Astrocyte (in vitro differentiated cells and primary cell): ENCODE results near the gene IGF1. TPM values are rescaled to one million over a fixed set of nuclear protein-coding genes. Genes with fewer than 3 reads are reported as not detected.

Experiments
- DNase-seq: peaks from one replicate; pipeline ENCODE4 v3.0.0-alpha.2; 2010; ENCODE audit warnings: low read depth
- FAIRE-seq: peaks from 2 replicates; lab custom pipeline; 2011; peaks lifted over from hg19 to GRCh38; lab: Jason Lieb, UNC
- H2AFZ ChIP-seq: 2 replicates; pipeline ENCODE4 v1.6.0; 2012; ENCODE audit warnings: low read depth, low read length, inconsistent platforms
- H3K27ac ChIP-seq: 2 replicates; pipeline ENCODE4 v1.5.1; 2011; ENCODE audit warnings: low read depth, low read length, inconsistent platforms
- H3K27me3 ChIP-seq: 2 replicates; pipeline ENCODE4 v1.6.0; 2011; ENCODE audit warnings: low read length, inconsistent platforms; ENCODE audit not compliant: insufficient read depth
- H3K36me3 ChIP-seq: 2 replicates; pipeline ENCODE4 v1.5.1; 2011; ENCODE audit warnings: low read length, inconsistent platforms; ENCODE audit not compliant: insufficient read depth
- H3K4me1 ChIP-seq: 2 replicates; pipeline ENCODE4 v1.5.1; 2011; ENCODE audit warnings: low read length, inconsistent platforms; ENCODE audit not compliant: insufficient read depth
- H3K4me2 ChIP-seq: 2 replicates; pipeline ENCODE4 v1.6.0; 2012; ENCODE audit warnings: low read length, inconsistent platforms
- H3K4me3 ChIP-seq: 2 replicates; pipeline ENCODE4 v1.5.1; 2011; ENCODE audit warnings: low read depth, mild to moderate bottlenecking, low read length, inconsistent platforms; ENCODE audit not compliant: insufficient read depth
- H3K79me2 ChIP-seq: 2 replicates; pipeline ENCODE4 v1.6.0; 2012; ENCODE audit warnings: mild to moderate bottlenecking, low read length, inconsistent platforms; ENCODE audit not compliant: insufficient read depth
- H3K9ac ChIP-seq: 2 replicates; pipeline ENCODE4 v1.6.0; 2012; ENCODE audit warnings: mild to moderate bottlenecking, low read length, inconsistent platforms
- H3K9me3 ChIP-seq: 2 replicates; pipeline ENCODE4 v1.5.1; 2012; ENCODE audit warnings: low read depth, mild to moderate bottlenecking, low read length, inconsistent platforms; ENCODE audit not compliant: insufficient read depth
- H4K20me1 ChIP-seq: 2 replicates; pipeline ENCODE4 v1.6.0; 2012; ENCODE audit warnings: low read length, inconsistent platforms; ENCODE audit not compliant: insufficient read depth
- H3K27ac Mint-ChIP-seq: one replicate; pipeline ENCODE4 v1.8.0; 2021; ENCODE audit warnings: mild to moderate bottlenecking, mixed read lengths; ENCODE audit not compliant: unreplicated experiment
- H3K27me3 Mint-ChIP-seq: one replicate; pipeline ENCODE4 v1.8.0; 2021; ENCODE audit warnings: low read depth, mixed read lengths; ENCODE audit not compliant: unreplicated experiment
- H3K36me3 Mint-ChIP-seq: one replicate; pipeline ENCODE4 v1.8.0; 2021; ENCODE audit warnings: low read depth, mixed read lengths; ENCODE audit not compliant: unreplicated experiment
- H3K4me1 Mint-ChIP-seq: one replicate; pipeline ENCODE4 v1.8.0; 2021; ENCODE audit warnings: low read depth, mixed read lengths; ENCODE audit not compliant: unreplicated experiment
- H3K4me3 Mint-ChIP-seq: one replicate; pipeline ENCODE4 v1.8.0; 2021; ENCODE audit warnings: mild to moderate bottlenecking, moderate library complexity, mixed read lengths; ENCODE audit not compliant: unreplicated experiment
- H3K9me3 Mint-ChIP-seq: one replicate; pipeline ENCODE4 v1.8.0; 2021; ENCODE audit warnings: mild to moderate bottlenecking, mixed read lengths; ENCODE audit not compliant: unreplicated experiment
- CTCF ChIP-seq: IDR thresholded peaks from 2 replicates; pipeline ENCODE4 v1.5.1; 2011; ENCODE audit warnings: low read depth, mild to moderate bottlenecking, inconsistent platforms, low read length, moderate library complexity; ENCODE audit not compliant: insufficient read depth
- EZH2 ChIP-seq: IDR thresholded peaks from 2 replicates; pipeline ENCODE4 v1.6.1; 2012; ENCODE audit warnings: mild to moderate bottlenecking, low read length, inconsistent platforms; ENCODE audit not compliant: insufficient read depth
- total RNA-seq: library from RNA; stranded (reverse); gene quantifications from 2 replicates; pipeline ENCODE4 v1.2.1, GENCODE V29; 2021

IGF1 gene
- total RNA-seq, 1 donor from 2014 or later = 1.9 TPM

- H3K27ac ChIP-seq = no peak overlapping the region
- H3K4me1 Mint-ChIP-seq = peaks cover 18% of the 10 kb centered on the region
- DNase-seq = peak; percentile 87
Observed at GRCh38 chr12:102474438-102475064, 5.8 kb downstream of the IGF1 start.

GRCh38 chr12:102472496-102472895 is 7.9 kb downstream of the IGF1 start:
- Histone ChIP-seq H3K9me3 (no peaks in the 10 kb centered on the region), H3K36me3 (no peaks in the 10 kb centered on the region), H3K4me2 (no peak overlapping the region), H3K79me2 (no peaks in the 10 kb centered on the region), H3K4me3 (no peak overlapping the region), H4K20me1 (no peaks in the 10 kb centered on the region), H3K27me3 (no peaks in the 10 kb centered on the region), H3K4me1 (no peaks in the 10 kb centered on the region), H3K9ac (no peak overlapping the region), H2AFZ (no peak overlapping the region), H3K27ac (no peak overlapping the region)
- no peak overlapping the region for H3K27ac Mint-ChIP-seq
- TF ChIP-seq EZH2 (no peak), CTCF (no peak)
- no peak overlapping the region for H3K4me3 Mint-ChIP-seq
- H3K4me1 Mint-ChIP-seq = peaks cover 15% of the 10 kb centered on the region
- no peaks in the 10 kb centered on the region for H3K36me3 Mint-ChIP-seq
- H3K27me3 Mint-ChIP-seq = no peaks in the 10 kb centered on the region
- FAIRE-seq (no peak), DNase-seq (no peak)
- H3K9me3 Mint-ChIP-seq = no peaks in the 10 kb centered on the region

More at GRCh38 chr12:102474438-102475064, 5.8 kb downstream of the IGF1 start:
- TF ChIP-seq CTCF = no peak
- no peak for TF ChIP-seq EZH2
- no peak for FAIRE-seq
- no peaks in the 10 kb centered on the region for H3K36me3 Mint-ChIP-seq
- H3K9me3 ChIP-seq = no peaks in the 10 kb centered on the region
- no peaks in the 10 kb centered on the region for H3K36me3 ChIP-seq
- no peak overlapping the region for H3K9ac ChIP-seq
- no peak overlapping the region for H3K27ac Mint-ChIP-seq
- H3K4me1 ChIP-seq = peaks cover 4% of the 10 kb centered on the region
- no peaks in the 10 kb centered on the region for H3K27me3 Mint-ChIP-seq
- H3K9me3 Mint-ChIP-seq = no peaks in the 10 kb centered on the region
- no peak overlapping the region for H3K4me3 Mint-ChIP-seq
- H3K4me3 ChIP-seq = no peak overlapping the region
- H4K20me1 ChIP-seq = no peaks in the 10 kb centered on the region
- no peaks in the 10 kb centered on the region for H3K79me2 ChIP-seq
- no peak overlapping the region for H2AFZ ChIP-seq
- no peaks in the 10 kb centered on the region for H3K27me3 ChIP-seq
- H3K4me2 ChIP-seq = no peak overlapping the region

GRCh38 chr12:102471556-102471955 is 8.8 kb downstream of the IGF1 start:
- Histone ChIP-seq H3K27me3 (no peaks in the 10 kb centered on the region), H3K27ac (no peak overlapping the region), H4K20me1 (no peaks in the 10 kb centered on the region), H2AFZ (no peak overlapping the region), H3K4me3 (no peak overlapping the region), H3K9me3 (no peaks in the 10 kb centered on the region), H3K4me1 (no peaks in the 10 kb centered on the region), H3K4me2 (no peak overlapping the region), H3K9ac (no peak overlapping the region), H3K79me2 (no peaks in the 10 kb centered on the region), H3K36me3 (no peaks in the 10 kb centered on the region)
- Mint-ChIP-seq H3K27me3 (no peaks in the 10 kb centered on the region), H3K27ac (no peak overlapping the region), H3K4me1 (peaks cover 15% of the 10 kb centered on the region), H3K4me3 (no peak overlapping the region), H3K9me3 (no peaks in the 10 kb centered on the region), H3K36me3 (no peaks in the 10 kb centered on the region)
- no peak for TF ChIP-seq EZH2
- no peak for TF ChIP-seq CTCF
- no peak for FAIRE-seq
- DNase-seq = no peak
